PC-3 (cell line): ENCODE results near the gene LRRC55. TPM values are rescaled to one million over a fixed set of nuclear protein-coding genes. Genes with fewer than 3 reads are reported as not detected.

Source experiments
- ATAC-seq: fragments of 200-7000 bp; cut with Tn5 transposase; 2 replicates; pipeline ENCODE4 v1.9.1; 2020; ENCODE audit warnings: mild to moderate bottlenecking, moderate library complexity
- BruUV-seq: library from RNA; stranded (reverse); fragments of 400-500 nt; replicated peaks from 2 replicates; lab custom pipeline; 2021; lab: Mats Ljungman, UMichigan
- CTCF ChIA-PET: fragments of 300-600 bp; sonication (Branson Sonifier 250); formaldehyde crosslinking; loops from one replicate; lab custom pipeline; 2022; ENCODE audit warnings: antibody characterized with exemption; lab: Charles Lee
- POLR2A ChIA-PET: fragments of 300-600 bp; sonication (Branson Sonifier 250); formaldehyde crosslinking; loops from one replicate; lab custom pipeline; 2022; ENCODE audit warnings: antibody characterized with exemption; ENCODE audit not compliant: unreplicated experiment; lab: Charles Lee
- DNase-seq: peaks from one replicate; pipeline ENCODE4 v3.0.0-alpha.2; 2015
- H2AFZ ChIP-seq: fragments of 300-600 bp; sonication (generic); 2 replicates; pipeline ENCODE4 v1.6.0; 2016; ENCODE audit warnings: antibody characterized with exemption, low read length
- H3F3A ChIP-seq: fragments of 300-600 bp; sonication (generic); one replicate; pipeline ENCODE4 v1.6.0; 2017; ENCODE audit warnings: antibody characterized with exemption, low read length, control low read depth, mild to moderate bottlenecking; ENCODE audit not compliant: unreplicated experiment
- H3K27ac ChIP-seq: fragments of 300-600 bp; sonication (generic); 2 replicates; pipeline ENCODE4 v1.5.1; 2016; ENCODE audit warnings: mild to moderate bottlenecking, low read length
- H3K27me3 ChIP-seq: fragments of 300-600 bp; sonication (generic); 2 replicates; pipeline ENCODE4 v1.6.1; 2016; ENCODE audit warnings: low read length, mixed read lengths
- H3K36me3 ChIP-seq: fragments of 300-600 bp; sonication (generic); 2 replicates; pipeline ENCODE4 v1.6.1; 2016; ENCODE audit warnings: low read depth, mixed run types, low read length, mixed read lengths
- H3K4me1 ChIP-seq: fragments of 300-600 bp; sonication (generic); 2 replicates; pipeline ENCODE4 v1.5.1; 2016; ENCODE audit warnings: low read length; ENCODE audit not compliant: insufficient read depth
- H3K4me2 ChIP-seq: fragments of 300-600 bp; sonication (generic); 2 replicates; pipeline ENCODE4 v1.6.0; 2016; ENCODE audit warnings: low read length
- H3K4me3 ChIP-seq: fragments of 300-600 bp; sonication (generic); 2 replicates; pipeline ENCODE4 v1.5.1; 2016; ENCODE audit warnings: mild to moderate bottlenecking, low read length, mixed read lengths
- H3K79me2 ChIP-seq: fragments of 300-600 bp; sonication (generic); 2 replicates; pipeline ENCODE4 v1.6.1; 2017; ENCODE audit warnings: low read length, mixed read lengths
- H3K9ac ChIP-seq: fragments of 300-600 bp; sonication (generic); 2 replicates; pipeline ENCODE4 v1.6.0; 2016; ENCODE audit warnings: mild to moderate bottlenecking, low read length
- H3K9me2 ChIP-seq: fragments of 300-600 bp; sonication (generic); replicated peaks from 2 replicates; pipeline ENCODE4 v1.6.1; 2016; ENCODE audit warnings: mixed run types, low read length, mixed read lengths
- H3K9me3 ChIP-seq: fragments of 300-600 bp; sonication (generic); 2 replicates; pipeline ENCODE4 v1.6.1; 2016; ENCODE audit warnings: low read length, mixed read lengths
- H4K20me1 ChIP-seq: fragments of 300-600 bp; sonication (generic); 2 replicates; pipeline ENCODE4 v1.6.1; 2016; ENCODE audit warnings: low read length, mixed read lengths
- CTCF ChIP-seq: fragments of 300-600 bp; sonication (generic); conservative IDR thresholded peaks from 2 replicates; pipeline ENCODE4 v1.5.1; 2017; ENCODE audit warnings: antibody characterized with exemption, low read depth, mild to moderate bottlenecking, low read length
- EZH2 ChIP-seq: fragments of 300-600 bp; sonication (generic); IDR thresholded peaks from one replicate; pipeline ENCODE4 v1.6.1; 2017; ENCODE audit warnings: antibody characterized with exemption, mild to moderate bottlenecking, low read length; ENCODE audit not compliant: unreplicated experiment
- EZH2phosphoT487 ChIP-seq: fragments of 300-600 bp; sonication (generic); IDR thresholded peaks from 2 replicates; pipeline ENCODE4 v1.6.1; 2018; ENCODE audit warnings: mild to moderate bottlenecking, antibody characterized with exemption, low read length, borderline replicate concordance
- intact Hi-C: fragments of 100-400 bp; cut with micrococcal nuclease; formaldehyde crosslinking; loops from 2 replicates; pipeline ENCODE4 v1.9.0; 2023
- total RNA-seq: library from RNA; depleted of rRNA; stranded (reverse); fragments of >200 nt; gene quantifications from 2 replicates; pipeline ENCODE4 v1.2.3, GENCODE V29; 2014

Gene LRRC55
- total RNA-seq, 1 experiment from 2014 or later: not detected

- Histone ChIP-seq H3K27me3 (peaks cover 52% of the 10 kb centered on the region), H3K79me2 (no peaks in the 10 kb centered on the region), H3K4me1 (no peaks in the 10 kb centered on the region), H3K9ac (no peak overlapping the region), H3K9me2 (no peaks in the 10 kb centered on the region), H2AFZ (no peak overlapping the region), H3K27ac (no peak overlapping the region), H3K4me2 (no peak overlapping the region), H4K20me1 (no peaks in the 10 kb centered on the region), H3K9me3 (no peaks in the 10 kb centered on the region), H3K4me3 (no peak overlapping the region), H3F3A (no peaks in the 10 kb centered on the region), H3K36me3 (no peaks in the 10 kb centered on the region)
- intact Hi-C loops: no loop called here
- no peak for DNase-seq
- no TSS peak for BruUV-seq
- CTCF ChIA-PET: interaction anchor here (0.5 kb wide), 1 partner anchor 116 kb away, joined by 3 read pairs; no protein-coding TSS in a partner anchor
- no peak for TF ChIP-seq EZH2
- POLR2A ChIA-PET: interaction anchor here (0.6 kb wide), 1 partner anchor 430 kb away, joined by 26 read pairs; no protein-coding TSS in a partner anchor
- no peak for ATAC-seq
These were observed 47.5 kb upstream of the LRRC55 start for GRCh38 chr11:57134284-57134683.

- ATAC-seq (no peak), DNase-seq (no peak)
- H3K27ac ChIP-seq: no peak overlapping the region
- no peak for TF ChIP-seq CTCF
- no peak for TF ChIP-seq EZH2
- no peak for TF ChIP-seq EZH2phosphoT487
- no peaks in the 10 kb centered on the region for H3K9me2 ChIP-seq
- ChIA-PET POLR2A (interaction anchor here (0.6 kb wide), 1 partner anchor 429 kb away, joined by 26 read pairs; no protein-coding TSS in a partner anchor), CTCF (no interaction called here)
- intact Hi-C loops: no loop called here
- no peak overlapping the region for H3K4me2 ChIP-seq
- no peaks in the 10 kb centered on the region for H3K4me1 ChIP-seq
- H2AFZ ChIP-seq: no peak overlapping the region
- BruUV-seq: no TSS peak
- no peaks in the 10 kb centered on the region for H3K79me2 ChIP-seq
- H3K36me3 ChIP-seq: no peaks in the 10 kb centered on the region
- no peaks in the 10 kb centered on the region for H3F3A ChIP-seq
- no peak overlapping the region for H3K4me3 ChIP-seq
- H3K27me3 ChIP-seq: peaks cover 44% of the 10 kb centered on the region
- H3K9me3 ChIP-seq: no peaks in the 10 kb centered on the region
- H4K20me1 ChIP-seq: no peaks in the 10 kb centered on the region
- H3K9ac ChIP-seq: no peak overlapping the region
These were observed 46.6 kb upstream of the LRRC55 start for GRCh38 chr11:57135020-57135751.

- H3K4me2 ChIP-seq: no peak overlapping the region
- ATAC-seq (no peak), DNase-seq (no peak)
- no peaks in the 10 kb centered on the region for H3K9me2 ChIP-seq
- H3K27me3 ChIP-seq: peaks cover 39% of the 10 kb centered on the region
- H3K79me2 ChIP-seq: no peaks in the 10 kb centered on the region
- no peaks in the 10 kb centered on the region for H3K9me3 ChIP-seq
- BruUV-seq: no TSS peak
- no peaks in the 10 kb centered on the region for H4K20me1 ChIP-seq
- no peaks in the 10 kb centered on the region for H3F3A ChIP-seq
- H2AFZ ChIP-seq: no peak overlapping the region
- H3K4me1 ChIP-seq: no peaks in the 10 kb centered on the region
- no peak overlapping the region for H3K9ac ChIP-seq
- H3K36me3 ChIP-seq: no peaks in the 10 kb centered on the region
- POLR2A ChIA-PET: no interaction called here
- intact Hi-C loops: no loop called here
- TF ChIP-seq EZH2 (no peak), EZH2phosphoT487 (no peak), CTCF (no peak)
- no peak overlapping the region for H3K27ac ChIP-seq
- CTCF ChIA-PET: no interaction called here
- H3K4me3 ChIP-seq: no peak overlapping the region
These were observed 41.2 kb upstream of the LRRC55 start for GRCh38 chr11:57140568-57140967.
